Endothelial cell of umbilical vein (primary cell): ENCODE data around the gene RASGEF1C. TPM values are rescaled to one million over a fixed set of nuclear protein-coding genes. Genes with fewer than 3 reads are reported as not detected.

Source experiments
- BruUV-seq: library from RNA; stranded (reverse); fragments of 400-500 nt; replicated peaks from 2 replicates; lab custom pipeline; 2021; lab: Mats Ljungman, UMichigan
- CTCF ChIA-PET: fragments of 300-600, 350-600 bp; sonication (Branson Sonifier 250); formaldehyde crosslinking; loops from one replicate; lab custom pipeline; 2021; ENCODE audit warnings: antibody characterized with exemption, inconsistent platforms; lab: Charles Lee
- POLR2A ChIA-PET: fragments of 300-600, 350-600 bp; sonication (Branson Sonifier 250); formaldehyde crosslinking; loops from one replicate; lab custom pipeline; 2021; ENCODE audit warnings: antibody characterized with exemption, inconsistent platforms; lab: Charles Lee
- DNase-seq: peaks from one replicate; pipeline ENCODE4 v3.0.0-alpha.2; 2011; ENCODE audit warnings: low read depth, low spot score
- FAIRE-seq: peaks from 2 replicates; lab custom pipeline; 2011; peaks lifted over from hg19 to GRCh38; lab: Jason Lieb, UNC
- H2AFZ ChIP-seq: 2 replicates; pipeline ENCODE4 v1.6.0; 2012; ENCODE audit warnings: low read depth, low read length, control low read depth, inconsistent platforms
- H3K27ac ChIP-seq: 2 replicates; pipeline ENCODE4 v1.5.1; 2011; ENCODE audit warnings: low read depth, mild to moderate bottlenecking, control low read depth, low read length, moderate library complexity; ENCODE audit not compliant: insufficient read depth
- H3K27me3 ChIP-seq, 2 experiments: 2 replicates each; pipeline versions ENCODE4 v1.6.0 to v1.6.1; 2011; ENCODE audit warnings: low read length in 2 of 2, mixed read lengths in 1 of 2; ENCODE audit not compliant: control insufficient read depth in 2 of 2, insufficient read depth in 2 of 2
- H3K36me3 ChIP-seq, 2 experiments: 2 replicates in 1 of 2; 3 replicates in 1 of 2; pipeline ENCODE4 v1.5.1; 2011; ENCODE audit warnings: low read length in 2 of 2, mild to moderate bottlenecking in 1 of 2, moderate library complexity in 1 of 2; ENCODE audit not compliant: control insufficient read depth in 2 of 2, insufficient read depth in 2 of 2; ENCODE audit errors: extremely low read depth in 1 of 2
- H3K4me1 ChIP-seq: 3 replicates; pipeline ENCODE4 v1.5.1; 2011; ENCODE audit warnings: mild to moderate bottlenecking, low read length; ENCODE audit not compliant: control insufficient read depth, insufficient read depth; ENCODE audit errors: extremely low read depth
- H3K4me2 ChIP-seq: 2 replicates; pipeline ENCODE4 v1.6.1; 2011; ENCODE audit warnings: low read length, control low read depth, mixed read lengths; ENCODE audit not compliant: insufficient read depth
- H3K4me3 ChIP-seq, 3 experiments: fragments of 200-600 bp in 1 of 3; sonication (generic), shearing (Covaris generic) in 1 of 3; replicated peaks in 1 of 3; 2 replicates each; pipeline ENCODE4 v1.5.1; 2011 to 2016; ENCODE audit warnings: control low read depth in 3 of 3, low read length in 3 of 3, mild to moderate bottlenecking in 2 of 3, inconsistent platforms in 1 of 3, low read depth in 1 of 3, moderate library complexity in 1 of 3; ENCODE audit not compliant: insufficient read depth in 1 of 3
- H3K79me2 ChIP-seq: 2 replicates; pipeline ENCODE4 v1.6.0; 2012; ENCODE audit warnings: low read length, inconsistent platforms; ENCODE audit not compliant: control insufficient read depth, insufficient read depth
- H3K9ac ChIP-seq: replicated peaks from 2 replicates; pipeline ENCODE3; 2011; ENCODE audit warnings: low read length, control low read depth; ENCODE audit not compliant: insufficient read depth; ENCODE audit errors: extremely low read depth
- H3K9me1 ChIP-seq: replicated peaks from 3 replicates; pipeline ENCODE4 v1.6.0; 2011; ENCODE audit warnings: mild to moderate bottlenecking, low read length; ENCODE audit not compliant: control insufficient read depth, insufficient read depth; ENCODE audit errors: extremely low read depth
- H3K9me3 ChIP-seq: replicated peaks from 2 replicates; pipeline ENCODE4 v1.5.1; 2012; ENCODE audit warnings: low read length, inconsistent platforms; ENCODE audit not compliant: control insufficient read depth, insufficient read depth
- H4K20me1 ChIP-seq: replicated peaks from 2 replicates; pipeline ENCODE3; 2011; ENCODE audit warnings: mild to moderate bottlenecking, low read length; ENCODE audit not compliant: control insufficient read depth, insufficient read depth; ENCODE audit errors: extremely low read depth
- EZH2 ChIP-seq: IDR thresholded peaks from 2 replicates; pipeline ENCODE4 v1.6.1; 2012; ENCODE audit warnings: borderline replicate concordance, low read depth, mild to moderate bottlenecking, moderate library complexity, low read length, inconsistent platforms; ENCODE audit not compliant: severe bottlenecking
- FOS ChIP-seq: IDR thresholded peaks from 2 replicates; pipeline ENCODE4 v1.6.1; 2011; ENCODE audit warnings: mild to moderate bottlenecking, low read length, moderate library complexity, borderline replicate concordance; ENCODE audit not compliant: insufficient read depth
- GATA2 ChIP-seq: IDR thresholded peaks from 2 replicates; pipeline ENCODE4 v1.7.0; 2011; ENCODE audit warnings: low read depth, mild to moderate bottlenecking, moderate library complexity, mixed read lengths, low read length; ENCODE audit not compliant: insufficient read length, insufficient read depth
- JUN ChIP-seq: IDR thresholded peaks from 2 replicates; pipeline ENCODE4 v1.6.1; 2011; ENCODE audit warnings: borderline replicate concordance, low read depth; ENCODE audit not compliant: insufficient read length, insufficient read depth
- MYC ChIP-seq: IDR thresholded peaks from one replicate; pipeline ENCODE4 v1.6.1; 2011; ENCODE audit warnings: mild to moderate bottlenecking, low read depth, low read length
- POLR2A ChIP-seq: IDR thresholded peaks from 2 replicates; pipeline ENCODE4 v1.6.1; 2012; ENCODE audit warnings: low read depth, mild to moderate bottlenecking, control low read depth, low read length
- POLR2AphosphoS5 ChIP-seq: IDR thresholded peaks from 2 replicates; pipeline ENCODE4 v1.6.1; 2012; ENCODE audit warnings: low read depth, mild to moderate bottlenecking, control low read depth, low read length, moderate library complexity; ENCODE audit not compliant: insufficient read depth
- dilution Hi-C: fragments of 300-500 bp; cut with MboI; formaldehyde crosslinking; loops from one replicate; pipeline ENCODE4 v1.15.0; 2019; ENCODE audit warnings: low sequenced_read_pairs; ENCODE audit not compliant: extremely low pct_ligation_motif_present
- intact Hi-C: fragments of 100-400 bp; cut with micrococcal nuclease; formaldehyde crosslinking; loops from one replicate; pipeline ENCODE4 v1.10.0; 2022
- polyA plus RNA-seq, 4 experiments: library from polyadenylated mRNA; depleted of rRNA in 3 of 4; stranded (reverse) in 3 of 4; unstranded in 1 of 4; fragments of >200 nt; gene quantifications; 2 replicates each; pipeline versions ENCODE4 v1.2.1 to v1.2.3, GENCODE V29; 2011 to 2012; ENCODE audit warnings: missing spikeins in 1 of 4
- total RNA-seq: library from RNA; stranded (reverse); gene quantifications from 2 replicates; pipeline ENCODE4 v1.2.3, GENCODE V29; 2021
- TF ChIP-seq, protein P1 (sequence below), 2 donors: IDR thresholded peaks; 1 replicate in 1 of 2; 2 replicates in 1 of 2; pipeline ENCODE4 v1.5.1; 2011; ENCODE audit warnings: low read length in 2 of 2, mild to moderate bottlenecking in 2 of 2, moderate library complexity in 2 of 2, control low read depth in 1 of 2, inconsistent platforms in 1 of 2, low read depth in 1 of 2; ENCODE audit not compliant: insufficient read depth in 1 of 2; ENCODE audit errors: extremely low read depth in 1 of 2
- TF ChIP-seq, protein P2 (sequence below): IDR thresholded peaks from 2 replicates; pipeline ENCODE4 v1.6.1; 2011; ENCODE audit not compliant: insufficient read depth, insufficient read length

The RASGEF1C gene
- total and polyA plus RNA-seq, 2 donors (not counting 3 experiments of a cell fraction or from before 2014, with no cell fraction given) = not detected

DNA sequence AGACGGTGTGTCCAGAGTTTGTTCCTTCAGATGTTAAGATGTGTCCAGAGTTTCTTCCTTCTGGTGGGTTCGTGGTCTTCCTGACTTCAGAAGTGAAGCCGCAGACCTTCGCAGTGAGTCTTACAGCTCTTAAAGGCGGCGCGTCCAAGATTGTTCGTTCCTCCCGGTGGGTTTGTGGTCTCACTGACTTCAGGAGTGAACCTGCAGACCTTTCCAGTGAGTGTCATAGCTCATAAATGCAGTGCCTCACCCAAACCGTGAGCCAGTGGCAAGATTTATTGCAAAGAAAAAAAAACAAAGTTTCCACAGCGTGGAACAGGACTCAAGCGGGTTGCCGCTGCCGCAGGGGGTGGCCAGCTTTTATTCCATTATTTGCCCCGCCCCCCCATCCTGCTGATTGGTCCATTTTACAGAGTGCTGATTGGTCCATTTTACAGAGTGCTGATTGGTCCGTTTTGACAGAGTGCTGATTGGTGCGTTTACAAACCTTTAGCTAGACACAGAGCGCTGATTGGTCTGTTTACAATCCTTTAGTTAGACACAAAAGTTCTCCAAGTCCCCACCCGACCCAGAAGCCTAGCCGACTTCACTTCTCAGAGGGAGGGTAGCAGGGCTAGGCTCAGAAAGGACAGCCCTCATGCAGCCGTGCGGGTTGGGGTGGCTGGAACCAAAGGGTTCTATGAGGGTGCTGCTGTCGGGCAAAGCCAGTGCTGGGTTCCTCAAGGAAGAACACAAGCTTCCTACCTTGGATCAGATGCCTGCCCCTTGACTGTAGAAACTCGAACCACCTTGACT lies 128.3 kb downstream of the RASGEF1C start:
- DNase-seq (no peak), FAIRE-seq (no peak)
- Histone ChIP-seq H3K9me3 (no peaks in the 10 kb centered on the region), H3K79me2 (no peaks in the 10 kb centered on the region), H2AFZ (no peak overlapping the region), H3K27ac (no peak overlapping the region), H3K4me1 (no peaks in the 10 kb centered on the region), H3K9ac (no peak overlapping the region), H3K4me2 (no peak overlapping the region), H3K27me3 (peaks cover 6 to 10% of the 10 kb centered on the region in 2 experiments), H4K20me1 (no peaks in the 10 kb centered on the region), H3K36me3 (no peaks in the 10 kb centered on the region), H3K9me1 (no peaks in the 10 kb centered on the region), H3K4me3 (no peak overlapping the region)
- ChIA-PET CTCF (no interaction called here), POLR2A (no interaction called here)
- TF ChIP-seq, protein P1, sequence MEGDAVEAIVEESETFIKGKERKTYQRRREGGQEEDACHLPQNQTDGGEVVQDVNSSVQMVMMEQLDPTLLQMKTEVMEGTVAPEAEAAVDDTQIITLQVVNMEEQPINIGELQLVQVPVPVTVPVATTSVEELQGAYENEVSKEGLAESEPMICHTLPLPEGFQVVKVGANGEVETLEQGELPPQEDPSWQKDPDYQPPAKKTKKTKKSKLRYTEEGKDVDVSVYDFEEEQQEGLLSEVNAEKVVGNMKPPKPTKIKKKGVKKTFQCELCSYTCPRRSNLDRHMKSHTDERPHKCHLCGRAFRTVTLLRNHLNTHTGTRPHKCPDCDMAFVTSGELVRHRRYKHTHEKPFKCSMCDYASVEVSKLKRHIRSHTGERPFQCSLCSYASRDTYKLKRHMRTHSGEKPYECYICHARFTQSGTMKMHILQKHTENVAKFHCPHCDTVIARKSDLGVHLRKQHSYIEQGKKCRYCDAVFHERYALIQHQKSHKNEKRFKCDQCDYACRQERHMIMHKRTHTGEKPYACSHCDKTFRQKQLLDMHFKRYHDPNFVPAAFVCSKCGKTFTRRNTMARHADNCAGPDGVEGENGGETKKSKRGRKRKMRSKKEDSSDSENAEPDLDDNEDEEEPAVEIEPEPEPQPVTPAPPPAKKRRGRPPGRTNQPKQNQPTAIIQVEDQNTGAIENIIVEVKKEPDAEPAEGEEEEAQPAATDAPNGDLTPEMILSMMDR (IDR thresholded peaks at IDR 0.05; ENCODE audit: extremely low read depth in 1 of 2, insufficient read depth in 1 of 2, low read depth in 1 of 2, low read length in 2 of 2) = no peak
- intact Hi-C loops (no loop called here), dilution Hi-C loops (no loop called here)
- BruUV-seq = no TSS peak

DNA sequence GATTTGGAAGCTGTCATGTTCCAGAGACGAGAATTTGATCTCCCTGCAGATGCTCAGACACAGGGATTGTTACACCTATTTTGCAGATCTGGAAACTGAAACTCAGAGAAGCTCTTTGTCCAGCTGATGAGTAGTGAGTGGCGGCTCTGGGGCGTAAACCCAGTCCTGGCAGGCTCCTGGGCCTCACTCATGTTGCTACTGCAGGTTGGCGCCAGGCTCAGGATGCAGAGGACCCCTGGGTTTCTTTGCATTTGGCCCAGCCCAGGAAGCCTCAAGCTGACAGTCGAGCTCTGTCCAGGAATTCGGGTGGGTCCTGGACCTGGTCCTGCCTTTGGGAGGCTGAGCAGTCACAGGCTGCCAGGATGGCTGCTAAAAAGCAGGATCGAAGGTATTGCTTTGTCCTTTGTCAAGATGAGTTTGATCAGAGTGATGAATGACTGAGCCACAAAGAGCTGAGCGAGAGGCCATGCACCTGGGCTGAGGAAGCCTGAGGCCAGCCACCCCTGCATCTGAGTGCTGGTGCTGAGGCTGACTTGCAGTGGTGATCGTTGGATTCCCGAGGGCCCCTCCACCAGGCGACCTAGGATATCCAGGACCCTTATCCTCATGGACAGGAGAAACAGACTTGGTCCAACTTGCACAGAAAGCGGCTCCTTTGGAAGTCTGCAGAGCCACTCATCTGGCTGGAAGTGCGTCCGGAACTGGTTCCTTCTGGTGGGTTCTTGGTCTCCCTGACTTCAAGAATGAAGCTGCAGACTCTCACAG lies 129.1 kb downstream of the RASGEF1C start:
- H3K27me3 ChIP-seq = peaks cover 2 to 14% of the 10 kb centered on the region in 2 experiments
- H3K4me2 ChIP-seq = no peak overlapping the region
- TF ChIP-seq EZH2 = no peak
- TF ChIP-seq JUN = no peak
- TF ChIP-seq FOS = no peak
- TF ChIP-seq, protein P1 (IDR thresholded peaks at IDR 0.05; ENCODE audit: extremely low read depth in 1 of 2, insufficient read depth in 1 of 2, low read depth in 1 of 2, low read length in 2 of 2) = no peak
- TF ChIP-seq GATA2 = no peak
- TF ChIP-seq, protein P2, sequence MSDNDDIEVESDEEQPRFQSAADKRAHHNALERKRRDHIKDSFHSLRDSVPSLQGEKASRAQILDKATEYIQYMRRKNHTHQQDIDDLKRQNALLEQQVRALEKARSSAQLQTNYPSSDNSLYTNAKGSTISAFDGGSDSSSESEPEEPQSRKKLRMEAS = no peak
- TF ChIP-seq POLR2AphosphoS5 = no peak
- no peak for TF ChIP-seq MYC
- no peak for TF ChIP-seq POLR2A
- H3K79me2 ChIP-seq = no peaks in the 10 kb centered on the region
- H2AFZ ChIP-seq = no peak overlapping the region
- H3K36me3 ChIP-seq = no peaks in the 10 kb centered on the region
- no peak overlapping the region for H3K27ac ChIP-seq
- DNase-seq (no peak), FAIRE-seq (no peak)
- BruUV-seq = no TSS peak
- H3K9me3 ChIP-seq = no peaks in the 10 kb centered on the region
- no peaks in the 10 kb centered on the region for H4K20me1 ChIP-seq
- POLR2A ChIA-PET = no interaction called here
- CTCF ChIA-PET = interaction anchor here (0.6 kb wide), 1 partner anchor 10 kb away, joined by 5 read pairs; no protein-coding TSS in a partner anchor
- no peaks in the 10 kb centered on the region for H3K9me1 ChIP-seq
- intact Hi-C loops (no loop called here), dilution Hi-C loops (no loop called here)
- H3K4me1 ChIP-seq = no peaks in the 10 kb centered on the region
- H3K9ac ChIP-seq = no peak overlapping the region
- no peak overlapping the region for H3K4me3 ChIP-seq
